ENCODE data around the gene KRT38.

- TF ChIP-seq CTCF (IDR thresholded peaks at IDR 0.05): no peak
- TF ChIP-seq RXRA (IDR thresholded peaks at IDR 0.05; ENCODE audit: borderline replicate concordance, low read depth): no peak
- TF ChIP-seq RCOR1 (IDR thresholded peaks at IDR 0.05; ENCODE audit: low read length): no peak
- TF ChIP-seq EZH2phosphoT487 (IDR thresholded peaks at IDR 0.05; ENCODE audit: borderline replicate concordance, low read depth): no peak
These were observed 53.1 kb downstream of the KRT38 start for GRCh38 chr17:41387670-41388069.
